ENCODE results near the gene ZBTB40. TPM values are rescaled to one million over a fixed set of nuclear protein-coding genes. Genes with fewer than 3 reads are reported as not detected.
A peak's percentile ranks its signal among the peaks of the same experiment; 100 is the strongest.

The ZBTB40 gene
- total and polyA plus RNA-seq, 2 of the 13 experiments (the other 11 are each of a cell fraction or from before 2014, with no cell fraction given) = 8.8 to 16.5 TPM

DNA sequence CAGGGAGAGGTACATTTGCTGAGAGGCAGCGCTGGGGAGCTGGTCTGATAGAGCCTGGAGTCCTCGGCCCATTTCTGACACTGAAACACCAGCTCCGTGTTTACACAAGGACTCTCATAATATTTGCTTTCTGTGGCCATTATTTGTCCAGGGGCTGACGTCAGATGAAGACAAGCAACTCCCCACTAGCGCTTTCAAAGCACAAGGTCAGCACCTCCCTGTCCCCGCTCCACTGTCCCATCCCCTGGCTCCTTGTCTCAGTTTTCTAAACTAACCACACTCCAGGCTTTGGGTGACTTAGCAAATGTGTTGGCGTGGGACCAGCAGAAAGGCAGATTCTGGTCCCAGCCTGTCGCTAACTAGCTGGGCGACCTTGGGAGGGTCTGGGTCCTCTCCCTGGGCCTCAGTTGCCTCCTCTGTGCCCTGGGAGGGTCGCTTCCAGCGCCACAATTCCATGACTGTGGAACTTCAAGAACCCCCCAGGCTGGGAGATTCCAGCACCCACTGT lies 37.4 kb upstream of the ZBTB40 start (continued):
- TF ChIP-seq POLR2G (IDR thresholded peaks at IDR 0.05; ENCODE audit: low read depth, low read length) (no peak), CBFB (CRISPR knock-in tag; IDR thresholded peaks at IDR 0.05) (peak; percentile 73; the same call in 1 of the 2 replicates), EHMT2 (IDR thresholded peaks at IDR 0.05; ENCODE audit: borderline replicate concordance, low read depth, low read length) (no peak), ZNF841 (CRISPR knock-in tag; IDR thresholded peaks at IDR 0.05; ENCODE audit: borderline replicate concordance) (no peak), KLF12 (CRISPR knock-in tag; IDR thresholded peaks at IDR 0.05; ENCODE audit: borderline replicate concordance) (no peak), ZFP37 (CRISPR knock-in tag; IDR thresholded peaks at IDR 0.05; ENCODE audit: borderline replicate concordance) (no peak), ZNF792 (CRISPR knock-in tag; IDR thresholded peaks at IDR 0.05) (0 out of 2 replicates have a peak, but pooled peaks have one; percentile 27), NFATC3 (CRISPR knock-in tag; IDR thresholded peaks at IDR 0.05) (no peak), ZNF251 (CRISPR knock-in tag; IDR thresholded peaks at IDR 0.05) (no peak), HNF4G (IDR thresholded peaks at IDR 0.05; ENCODE audit: borderline replicate concordance, low read depth, low read length) (no peak), HNF4G (CRISPR knock-in tag; IDR thresholded peaks at IDR 0.05; ENCODE audit: borderline replicate concordance, low read depth) (no peak), ZNF605 (CRISPR knock-in tag; IDR thresholded peaks at IDR 0.05) (no peak), RAD21 (CRISPR knock-in tag; IDR thresholded peaks at IDR 0.05) (no peak), HMGXB3 (CRISPR knock-in tag; IDR thresholded peaks at IDR 0.05; ENCODE audit: borderline replicate concordance) (no peak), ISL2 (CRISPR knock-in tag; IDR thresholded peaks at IDR 0.05) (peak; percentile 85), ZBTB8A (CRISPR knock-in tag; IDR thresholded peaks at IDR 0.05; ENCODE audit: borderline replicate concordance, low read depth) (no peak), ZNF788 (CRISPR knock-in tag; IDR thresholded peaks at IDR 0.05; ENCODE audit: borderline replicate concordance) (peak; percentile 62; the same call in 1 of the 2 replicates), PITX1 (CRISPR knock-in tag; IDR thresholded peaks at IDR 0.05) (peak; percentile 71; the same call in 1 of the 2 replicates), ZNF607 (CRISPR knock-in tag; IDR thresholded peaks at IDR 0.05; ENCODE audit: borderline replicate concordance) (0 out of 2 replicates have a peak, but pooled peaks have one; percentile 39), HDAC1 (CRISPR knock-in tag; IDR thresholded peaks at IDR 0.05) (peak; percentile 70; the same call in 1 of the 2 replicates), TAF15 (IDR thresholded peaks at IDR 0.05; ENCODE audit: low read depth, low read length, poor library complexity, severe bottlenecking) (no peak)
- TF ChIP-seq, protein P1, sequence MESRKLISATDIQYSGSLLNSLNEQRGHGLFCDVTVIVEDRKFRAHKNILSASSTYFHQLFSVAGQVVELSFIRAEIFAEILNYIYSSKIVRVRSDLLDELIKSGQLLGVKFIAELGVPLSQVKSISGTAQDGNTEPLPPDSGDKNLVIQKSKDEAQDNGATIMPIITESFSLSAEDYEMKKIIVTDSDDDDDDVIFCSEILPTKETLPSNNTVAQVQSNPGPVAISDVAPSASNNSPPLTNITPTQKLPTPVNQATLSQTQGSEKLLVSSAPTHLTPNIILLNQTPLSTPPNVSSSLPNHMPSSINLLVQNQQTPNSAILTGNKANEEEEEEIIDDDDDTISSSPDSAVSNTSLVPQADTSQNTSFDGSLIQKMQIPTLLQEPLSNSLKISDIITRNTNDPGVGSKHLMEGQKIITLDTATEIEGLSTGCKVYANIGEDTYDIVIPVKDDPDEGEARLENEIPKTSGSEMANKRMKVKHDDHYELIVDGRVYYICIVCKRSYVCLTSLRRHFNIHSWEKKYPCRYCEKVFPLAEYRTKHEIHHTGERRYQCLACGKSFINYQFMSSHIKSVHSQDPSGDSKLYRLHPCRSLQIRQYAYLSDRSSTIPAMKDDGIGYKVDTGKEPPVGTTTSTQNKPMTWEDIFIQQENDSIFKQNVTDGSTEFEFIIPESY (CRISPR knock-in tag; IDR thresholded peaks at IDR 0.05) = no peak; the same call in 1 of the 2 replicates
- TF ChIP-seq, protein P2, sequence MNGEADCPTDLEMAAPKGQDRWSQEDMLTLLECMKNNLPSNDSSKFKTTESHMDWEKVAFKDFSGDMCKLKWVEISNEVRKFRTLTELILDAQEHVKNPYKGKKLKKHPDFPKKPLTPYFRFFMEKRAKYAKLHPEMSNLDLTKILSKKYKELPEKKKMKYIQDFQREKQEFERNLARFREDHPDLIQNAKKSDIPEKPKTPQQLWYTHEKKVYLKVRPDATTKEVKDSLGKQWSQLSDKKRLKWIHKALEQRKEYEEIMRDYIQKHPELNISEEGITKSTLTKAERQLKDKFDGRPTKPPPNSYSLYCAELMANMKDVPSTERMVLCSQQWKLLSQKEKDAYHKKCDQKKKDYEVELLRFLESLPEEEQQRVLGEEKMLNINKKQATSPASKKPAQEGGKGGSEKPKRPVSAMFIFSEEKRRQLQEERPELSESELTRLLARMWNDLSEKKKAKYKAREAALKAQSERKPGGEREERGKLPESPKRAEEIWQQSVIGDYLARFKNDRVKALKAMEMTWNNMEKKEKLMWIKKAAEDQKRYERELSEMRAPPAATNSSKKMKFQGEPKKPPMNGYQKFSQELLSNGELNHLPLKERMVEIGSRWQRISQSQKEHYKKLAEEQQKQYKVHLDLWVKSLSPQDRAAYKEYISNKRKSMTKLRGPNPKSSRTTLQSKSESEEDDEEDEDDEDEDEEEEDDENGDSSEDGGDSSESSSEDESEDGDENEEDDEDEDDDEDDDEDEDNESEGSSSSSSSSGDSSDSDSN (CRISPR knock-in tag; IDR thresholded peaks at IDR 0.05) = peak; percentile 50; the same call in 1 of the 2 replicates

Data from HepG2 (cell line).